Femur (tissue), 1 donor: Measurements from ENCODE around the gene TRMT10B.
"Not testable (repeated sequence)": the region's sequence is repeated elsewhere in the genome, so short reads cannot be mapped to it uniquely, and the experiment has no call there.

Source experiments
- DNase-seq: peaks from one replicate; pipeline ENCODE4 v3.0.0-alpha.2; 2017

The TRMT10B gene

GRCh38 chr9:37751704-37752103 is 1.9 kb upstream of the TRMT10B start:
- not testable (repeated sequence) for DNase-seq

DNA sequence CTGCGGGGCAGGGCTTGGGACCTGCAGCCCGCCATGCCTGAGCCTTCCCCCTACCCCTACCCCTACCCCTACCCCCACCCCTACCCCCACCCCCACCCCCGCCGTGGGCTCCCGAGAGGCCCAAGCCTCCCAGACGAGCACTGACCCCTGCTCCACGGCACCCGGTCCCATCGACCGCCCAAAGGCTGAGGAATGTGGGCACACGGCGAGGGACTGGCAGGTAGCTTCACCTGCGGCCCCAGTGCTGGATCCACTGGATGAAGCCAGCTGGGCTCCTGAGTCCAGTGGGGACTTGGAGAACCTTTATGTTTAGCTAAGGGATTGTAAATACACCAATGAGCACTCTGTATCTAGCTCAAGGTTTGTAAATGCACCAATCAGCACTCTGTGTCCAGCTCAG is 1.5 kb upstream of the TRMT10B start:
- DNase-seq = not testable (repeated sequence)

GRCh38 chr9:37752642-37753488 is 740 bp upstream of the TRMT10B start:
- no peak for DNase-seq

GRCh38 chr9:37758747-37759146 is 5.1 kb downstream of the TRMT10B start:
- no peak for DNase-seq

GRCh38 chr9:37760416-37761161 is 7.0 kb downstream of the TRMT10B start:
- no peak for DNase-seq

- no peak for DNase-seq
These were observed 7.9 kb downstream of the TRMT10B start for GRCh38 chr9:37761511-37761910.

DNA sequence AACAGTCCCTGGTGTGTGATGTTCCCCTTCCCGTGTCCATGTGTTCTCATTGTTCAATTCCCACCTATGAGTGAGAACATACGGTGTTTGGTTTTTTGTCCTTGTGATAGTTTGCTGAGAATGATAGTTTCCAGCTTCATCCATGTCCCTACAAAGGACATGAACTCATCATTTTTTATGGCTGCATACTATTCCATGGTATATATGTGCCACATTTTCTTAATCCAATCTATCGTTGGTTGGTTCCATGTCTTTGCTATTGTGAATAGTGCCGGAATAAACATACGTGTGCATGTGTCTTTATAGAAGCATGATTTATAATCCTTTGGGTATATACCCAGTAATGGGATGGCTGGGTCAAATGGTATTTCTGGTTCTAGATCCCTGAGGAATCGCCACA is 11.7 kb downstream of the TRMT10B start:
- DNase-seq = not testable (repeated sequence)

DNA sequence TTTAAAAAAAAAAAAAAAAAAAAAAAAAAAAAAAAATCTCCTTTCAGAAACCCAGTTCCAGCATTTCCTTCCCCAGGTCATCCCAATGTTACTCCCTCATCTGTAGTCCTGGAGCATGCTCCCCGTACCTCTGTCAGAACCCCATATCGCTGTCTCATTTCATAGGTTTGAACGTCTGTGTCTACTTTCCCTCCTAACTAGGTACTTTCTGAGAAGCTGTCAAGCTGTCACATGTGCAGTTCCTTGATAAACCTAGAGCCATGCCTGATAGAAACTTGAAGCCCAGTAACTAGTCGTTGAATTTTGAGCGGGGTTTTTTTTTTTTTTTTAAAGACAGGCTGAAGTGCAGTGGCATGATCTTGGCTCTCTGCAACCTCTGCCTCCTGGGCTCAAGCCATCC is 15.7 kb downstream of the TRMT10B start:
- no peak for DNase-seq

DNA sequence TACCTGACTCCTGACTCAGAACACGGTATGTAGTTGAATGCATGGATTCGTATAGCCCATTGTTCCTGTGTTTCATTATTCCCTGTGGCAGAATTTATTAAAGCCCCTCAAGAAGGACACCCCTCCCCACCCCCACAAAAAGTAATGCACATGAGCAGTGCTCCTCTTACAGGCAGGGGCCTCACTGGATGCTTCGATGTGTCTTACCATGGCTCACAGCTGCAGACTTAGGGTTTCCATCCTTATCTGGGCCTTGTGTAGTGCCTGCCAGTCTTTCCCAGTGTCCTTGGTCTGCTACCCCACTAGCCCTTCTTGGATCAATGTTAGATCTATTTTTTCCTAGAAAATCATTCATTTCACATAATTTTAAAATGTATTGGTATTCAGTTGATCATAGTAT is 16.4 kb downstream of the TRMT10B start:
- DNase-seq = no peak

DNA sequence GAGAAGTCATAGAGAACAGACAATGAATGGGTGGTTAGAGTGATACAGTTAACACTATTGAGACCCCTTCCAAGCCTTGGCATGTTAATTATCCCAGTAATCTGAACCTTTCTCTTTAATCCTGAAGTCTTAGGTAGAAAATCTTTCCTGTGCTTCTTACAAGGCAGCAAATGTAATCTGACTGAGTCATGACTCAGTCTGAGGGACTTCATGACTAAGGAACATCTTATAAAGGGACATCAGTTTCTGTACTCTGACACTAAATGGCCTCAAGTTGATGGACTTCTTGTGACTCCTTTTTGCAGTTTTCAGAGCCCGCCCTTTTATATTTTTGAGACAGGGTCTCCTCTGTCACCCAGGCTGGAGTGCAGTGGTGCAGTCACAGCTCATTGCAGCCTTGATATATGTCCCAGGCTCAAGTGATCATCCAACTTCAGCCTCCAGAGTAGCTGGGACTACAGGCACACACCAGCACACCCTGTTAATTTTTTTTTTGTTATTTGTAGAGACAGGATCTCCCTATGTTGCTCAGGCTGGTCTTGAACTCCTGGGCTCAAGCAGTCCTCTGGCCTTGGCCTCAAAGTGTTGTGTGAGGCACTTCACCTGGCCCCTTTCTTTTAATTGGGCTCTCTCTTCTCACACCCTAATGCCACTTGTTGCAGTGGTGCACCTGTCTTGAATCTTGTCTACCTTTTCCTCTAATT is 21.8 kb downstream of the TRMT10B start:
- no peak for DNase-seq

GRCh38 chr9:37776328-37776727 is 22.7 kb downstream of the TRMT10B start:
- no peak for DNase-seq

DNA sequence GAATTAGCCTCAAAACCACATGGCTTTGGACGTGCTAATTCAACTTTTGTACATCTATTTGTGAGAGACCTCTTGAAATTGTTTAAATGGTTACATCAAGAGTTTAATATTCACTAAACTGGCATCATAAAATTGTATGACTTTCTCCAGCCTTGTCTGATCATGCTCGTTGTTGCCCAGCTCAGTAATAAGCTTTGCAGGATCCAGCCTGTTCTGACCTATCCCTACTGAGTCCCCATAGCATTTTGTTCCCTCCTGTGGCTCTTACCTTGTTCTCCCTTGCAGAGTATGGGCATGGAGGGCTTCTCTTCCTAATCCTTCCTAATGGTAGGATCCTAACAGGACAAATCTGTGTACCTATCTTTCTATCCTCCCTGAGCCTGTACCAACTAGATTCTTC is 24.9 kb downstream of the TRMT10B start:
- no peak for DNase-seq

DNA sequence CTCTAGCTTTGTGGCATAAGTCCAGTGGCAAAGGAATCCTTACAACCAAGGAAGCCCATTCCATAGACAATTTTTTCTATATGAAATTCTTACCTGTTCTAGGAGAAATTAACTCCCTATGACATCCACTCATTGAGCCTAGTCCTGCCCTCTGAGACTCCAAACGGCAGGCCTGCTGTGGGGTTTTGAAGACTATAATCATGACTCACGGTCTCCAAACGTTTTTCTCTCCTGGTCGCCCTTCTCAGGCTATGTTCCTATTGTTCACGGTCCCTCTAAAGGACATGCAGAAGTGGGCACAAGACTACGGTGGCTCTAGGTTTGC is 30.6 kb downstream of the TRMT10B start:
- no peak for DNase-seq

DNA sequence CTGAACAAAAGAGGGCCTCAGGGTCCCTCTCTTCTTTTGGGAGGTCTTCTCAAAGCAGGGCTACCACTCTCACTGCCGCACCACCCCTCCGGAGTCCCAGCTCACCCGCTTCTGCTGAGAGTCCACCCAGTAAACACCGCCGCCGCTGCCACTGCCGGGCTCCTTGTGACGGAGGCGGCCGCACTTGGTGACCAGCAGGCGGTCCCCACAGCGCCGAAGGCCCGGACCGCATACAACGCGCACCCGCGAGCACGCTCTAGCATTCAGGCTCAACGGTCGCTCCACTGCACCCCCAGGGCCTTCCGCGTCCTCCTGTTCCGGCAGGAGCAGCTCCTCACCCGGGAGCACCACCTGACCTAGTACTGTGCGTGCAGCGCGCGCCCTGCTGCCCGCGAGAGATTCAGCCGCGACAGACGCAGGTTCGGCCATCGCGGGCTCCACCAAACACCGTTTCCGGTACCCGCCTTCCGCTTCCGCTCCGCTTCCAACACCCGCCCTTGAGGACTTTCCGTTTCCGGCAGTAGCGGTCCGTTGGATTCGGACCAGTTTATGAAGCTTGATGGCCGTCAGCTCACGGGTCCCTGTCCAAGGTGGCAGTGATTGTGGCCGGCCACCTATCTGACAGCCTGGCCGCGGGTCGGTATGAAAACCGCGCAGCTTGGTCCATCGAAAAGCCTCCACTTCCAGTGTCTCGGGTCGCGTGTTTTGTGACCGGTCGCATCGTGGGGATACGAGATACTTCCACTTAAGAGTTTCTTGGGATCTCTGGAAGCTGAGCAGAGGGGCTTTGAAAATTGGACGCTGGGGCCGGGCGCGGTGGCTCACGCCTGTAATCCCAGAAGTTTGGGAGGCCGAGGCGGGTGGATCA is 31.2 kb downstream of the TRMT10B start, which contains the start of gene EXOSC3:
Gene EXOSC3 (minus strand): TSS at position 449 of the 868 bp plus-strand sequence. CDS start 20 bp downstream, at position 429.
- peak; percentile 94 for DNase-seq

DNA sequence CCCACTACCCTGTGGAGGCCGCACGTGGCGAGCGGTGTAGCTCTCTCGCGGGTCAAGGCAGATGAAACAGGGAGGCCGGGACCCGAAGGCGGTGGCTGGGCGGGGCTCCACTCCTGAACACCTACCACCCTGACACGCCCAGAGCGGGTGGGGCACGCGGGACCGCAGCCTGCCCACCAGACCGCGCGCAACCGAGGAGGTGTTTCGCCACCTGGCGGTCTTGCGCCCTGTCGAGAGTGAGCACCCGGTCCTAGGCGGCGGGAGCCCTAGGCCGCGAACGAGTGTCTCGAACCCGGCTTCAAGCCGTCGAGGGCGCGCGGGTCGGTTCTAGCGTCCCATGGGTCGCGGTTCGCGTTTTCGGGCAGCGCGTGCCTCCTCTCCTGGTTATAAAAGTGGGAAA is 33.5 kb downstream of the TRMT10B start:
- DNase-seq = no peak

DNA sequence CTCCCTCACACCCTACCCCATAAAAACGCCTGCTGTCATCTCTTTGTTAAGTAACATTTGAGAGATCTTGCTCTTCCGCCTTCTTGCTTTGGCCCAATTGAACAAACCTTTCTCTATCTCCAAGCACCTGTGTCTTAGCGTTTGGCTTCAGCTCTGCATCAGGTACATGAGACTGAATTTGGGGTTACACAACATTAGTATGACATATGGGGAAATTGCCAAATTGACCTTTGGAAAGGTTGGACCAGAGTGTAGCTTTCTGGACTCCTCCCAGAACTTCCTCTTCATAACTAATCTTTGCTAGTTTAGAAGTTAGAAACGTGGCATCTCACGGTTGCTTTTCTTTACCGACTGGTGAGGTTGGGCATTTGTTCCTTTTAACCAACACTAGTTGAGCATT is 34.7 kb downstream of the TRMT10B start:
- no peak for DNase-seq

GRCh38 chr9:37790096-37790495 is 36.5 kb downstream of the TRMT10B start:
- no peak for DNase-seq

DNA sequence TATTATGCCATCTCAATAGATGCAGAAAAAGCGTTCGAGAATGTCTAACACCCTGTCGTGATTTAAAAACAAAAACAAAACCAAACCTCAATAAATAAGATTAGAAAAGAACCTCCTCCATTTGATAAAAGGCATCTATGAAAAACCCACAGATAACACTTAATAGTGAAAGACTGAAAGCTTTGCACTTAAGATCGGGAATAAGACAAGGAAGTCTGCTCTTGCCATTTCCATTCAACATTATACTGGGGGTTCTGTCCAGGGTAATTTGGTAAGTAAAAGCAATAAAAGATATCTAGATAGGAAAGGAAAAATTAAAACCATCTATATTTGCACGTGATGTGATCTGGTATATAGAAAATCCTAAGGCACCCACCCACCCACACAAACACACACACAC is 38.5 kb downstream of the TRMT10B start:
- DNase-seq = no peak

DNA sequence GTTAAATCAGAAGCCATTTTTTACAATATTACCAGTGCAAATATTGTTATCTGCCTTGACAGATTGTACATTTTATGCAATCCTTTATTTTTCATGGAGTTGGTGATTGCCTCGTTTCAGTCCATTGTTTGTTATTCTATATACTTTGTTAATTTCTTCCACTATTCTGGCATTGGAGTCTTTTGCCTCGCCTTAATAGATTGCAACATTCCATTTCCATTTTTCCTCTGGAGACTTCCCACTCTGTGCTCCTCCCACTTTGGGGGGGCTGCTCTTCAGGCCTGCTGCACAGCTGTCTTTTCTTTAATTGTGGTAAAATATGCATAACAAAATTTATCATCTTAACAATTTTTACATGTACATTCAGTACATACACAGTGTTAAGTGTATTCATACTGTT is 42.6 kb downstream of the TRMT10B start:
- no peak for DNase-seq

- no peak for DNase-seq
These were observed 45.1 kb downstream of the TRMT10B start for GRCh38 chr9:37798677-37799076.

DNA sequence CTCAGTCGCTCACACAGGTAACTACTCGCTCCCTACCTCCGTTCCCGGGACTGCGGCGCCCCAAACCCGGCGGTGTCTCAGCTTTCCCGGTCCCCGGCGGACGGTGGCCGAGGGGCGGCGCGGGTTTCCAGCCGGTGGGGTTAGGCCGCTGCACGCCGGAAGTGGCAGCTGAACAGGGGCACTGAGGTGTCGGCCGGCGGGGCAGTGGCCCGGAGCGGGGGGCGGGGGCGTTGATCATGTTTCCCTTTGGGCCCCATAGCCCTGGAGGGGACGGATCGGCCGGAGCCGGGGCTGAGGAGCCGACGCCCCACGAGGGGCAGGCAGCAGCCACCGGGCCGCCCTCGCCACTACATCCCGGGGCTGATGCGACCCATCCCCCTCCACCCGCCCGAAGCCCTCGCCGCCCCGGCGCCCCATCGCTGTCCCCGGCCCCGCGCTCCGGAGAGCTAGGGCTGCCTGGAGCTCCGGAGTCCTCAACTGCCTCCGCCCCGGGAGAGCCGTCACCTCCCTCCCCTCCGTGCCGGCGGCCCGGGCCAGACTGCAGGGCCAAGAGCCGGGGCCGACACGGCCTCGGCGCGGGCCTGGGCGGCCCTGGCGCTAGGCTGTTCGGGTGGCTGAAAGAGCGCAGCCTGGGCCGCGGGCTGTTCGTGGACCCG is 47.2 kb downstream of the TRMT10B start, which contains the start of gene DCAF10:
Gene DCAF10 (plus strand): TSS at position 167 of the 656 bp plus-strand sequence. CDS start 70 bp downstream, at position 237.
- DNase-seq = peak; percentile 93
